ENCODE data around the gene OGA. TPM values are rescaled to one million over a fixed set of nuclear protein-coding genes. Genes with fewer than 3 reads are reported as not detected.

The OGA gene
- total and polyA plus RNA-seq, 5 donors from 2014 or later, result 36.7 to 442 (median 41.4) TPM

DNA sequence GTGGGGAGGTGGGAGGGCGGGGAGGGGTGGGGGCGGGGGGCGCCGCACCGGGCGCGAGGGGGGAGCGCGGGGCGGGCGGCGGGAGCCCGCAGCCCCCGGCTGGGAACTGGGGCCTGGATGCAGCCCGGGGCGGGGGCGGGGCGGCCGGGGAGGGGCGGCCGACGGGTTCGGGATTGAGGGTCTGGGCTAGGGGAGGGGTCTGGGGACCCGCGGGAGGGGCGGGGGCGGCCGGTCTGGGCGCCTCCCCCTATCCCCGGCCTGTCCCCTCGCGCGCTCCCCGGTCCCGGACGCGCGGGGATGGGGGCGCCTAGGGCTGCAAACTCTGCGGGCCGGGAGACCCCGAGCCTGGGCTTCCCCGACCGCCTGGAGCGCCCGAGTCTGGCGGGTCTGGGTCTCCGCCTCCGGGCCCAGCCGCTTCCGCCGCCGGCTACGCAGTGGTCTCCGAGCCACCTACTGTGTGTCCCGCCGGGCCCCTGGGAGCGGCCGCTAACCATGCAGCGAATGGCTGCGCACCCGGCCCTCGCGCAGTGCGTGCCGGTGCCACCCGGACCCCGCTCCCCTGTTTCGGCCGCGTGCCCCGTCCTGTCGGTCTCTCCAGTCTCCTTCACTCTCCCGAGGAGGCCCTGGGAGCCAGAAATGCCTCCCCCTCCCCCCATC is 42.0 kb downstream of the OGA start:
- H3K27me3 ChIP-seq (ENCODE audit: control insufficient read depth, insufficient read depth, low read length), result peaks cover 21% of the 10 kb centered on the region
- peaks cover 0 to 54% (median 18%) of the 10 kb centered on the region in 4 donors for H3K4me1 Mint-ChIP-seq

DNA sequence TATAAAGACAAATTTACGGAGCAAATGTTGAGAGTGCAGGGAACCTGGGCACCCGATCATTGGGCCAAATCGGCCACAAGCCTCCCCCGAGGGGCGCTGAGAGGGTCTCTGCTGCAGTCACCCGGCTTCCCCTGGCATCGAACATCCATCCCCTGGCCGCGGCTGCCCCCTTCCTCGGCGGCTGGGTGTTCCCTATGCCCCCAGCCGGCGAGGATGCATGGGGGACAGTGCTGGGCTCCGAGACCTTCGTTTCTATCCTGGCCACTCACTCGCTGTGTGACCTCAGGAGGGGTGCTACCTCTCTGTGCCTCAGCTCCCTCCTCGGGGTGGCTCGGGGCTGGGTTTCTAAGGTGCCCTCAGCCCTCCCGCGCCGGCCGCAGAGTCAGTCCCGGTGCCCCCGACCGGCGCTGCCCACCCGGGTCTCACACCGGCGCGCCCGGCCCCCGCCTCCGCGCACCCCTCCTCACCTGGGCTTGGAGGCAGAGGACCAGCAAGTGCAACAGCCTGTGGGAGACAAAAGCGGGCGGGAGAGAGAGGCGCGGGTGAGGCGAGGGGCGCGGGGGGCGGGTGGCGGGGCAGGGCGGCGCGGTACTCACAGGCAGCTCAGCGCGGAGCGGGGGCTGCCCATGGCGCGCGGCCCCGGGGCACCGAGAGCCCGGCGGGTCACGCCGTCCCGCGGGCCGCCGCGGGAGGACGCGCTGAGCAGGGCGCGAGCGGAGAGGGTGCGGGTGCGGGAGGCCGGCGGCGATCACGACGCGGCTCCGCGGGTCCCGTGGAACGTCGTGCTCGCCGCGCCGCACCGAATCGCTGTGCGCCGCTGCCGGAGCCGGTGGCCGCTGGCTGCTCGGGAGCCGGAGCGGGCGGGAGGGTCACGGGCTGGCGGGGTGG is 42.7 kb downstream of the OGA start, which contains the start of gene FGF8:
TSS of gene FGF8 (minus strand) at position 842 of the 888 bp plus-strand sequence. CDS start at position 628, 214 bp downstream.
- Histone ChIP-seq H3K4me1 (ENCODE audit: control insufficient read depth, insufficient read depth, low read length, poor library complexity, severe bottlenecking) (peaks cover 38% of the 10 kb centered on the region), H3K4me3 (ENCODE audit: low read depth, low read length) (no peak within 1 kb of the TSS), H3K27ac (ENCODE audit: insufficient read depth, low read length, poor library complexity, severe bottlenecking) (no peak within 1 kb of the TSS), H3K36me3 (ENCODE audit: control insufficient read depth, insufficient read depth, low read length) (no peaks in the 10 kb centered on the region), H3K27me3 (ENCODE audit: control insufficient read depth, insufficient read depth, low read length) (peaks cover 21% of the 10 kb centered on the region), H3K9me3 (ENCODE audit: control insufficient read depth in 2 of 2, low read length in 2 of 2) (no peaks in the 10 kb centered on the region)
- H3K36me3 Mint-ChIP-seq, result no peaks in the 10 kb centered on the region
- H3K27ac Mint-ChIP-seq, result no peak within 1 kb of the TSS
- peaks cover 68% of the 10 kb centered on the region for H3K27me3 Mint-ChIP-seq
- no peak for DNase-seq
- peaks cover 0 to 48% (median 17%) of the 10 kb centered on the region in 4 donors for H3K4me1 Mint-ChIP-seq
- ATAC-seq (ENCODE audit: low read depth in 2 of 2), result no peak
- H3K9me3 Mint-ChIP-seq, result no peaks in the 10 kb centered on the region
- H3K4me3 Mint-ChIP-seq, result peak within 1 kb of the TSS in 2 of 4 donors; percentile 64 to 70

More for the DNA sequence above, 42.0 kb downstream of the OGA start:
- DNase-seq (no peak), ATAC-seq (ENCODE audit: low read depth in 2 of 2) (no peak)
- Histone ChIP-seq H3K36me3 (ENCODE audit: control insufficient read depth, insufficient read depth, low read length) (no peaks in the 10 kb centered on the region), H3K9me3 (ENCODE audit: control insufficient read depth in 2 of 2, low read length in 2 of 2) (no peaks in the 10 kb centered on the region), H3K27ac (ENCODE audit: insufficient read depth, low read length, poor library complexity, severe bottlenecking) (no peak overlapping the region), H3K4me1 (ENCODE audit: control insufficient read depth, insufficient read depth, low read length, poor library complexity, severe bottlenecking) (peaks cover 45% of the 10 kb centered on the region), H3K4me3 (ENCODE audit: low read depth, low read length) (no peak overlapping the region)
- H3K27ac Mint-ChIP-seq, result no peak overlapping the region
- no peaks in the 10 kb centered on the region for H3K36me3 Mint-ChIP-seq
- H3K27me3 Mint-ChIP-seq, result peaks cover 69% of the 10 kb centered on the region
- H3K9me3 Mint-ChIP-seq, result no peaks in the 10 kb centered on the region
- peak overlapping the region in 1 of 4 donors; percentile 70 for H3K4me3 Mint-ChIP-seq

DNA sequence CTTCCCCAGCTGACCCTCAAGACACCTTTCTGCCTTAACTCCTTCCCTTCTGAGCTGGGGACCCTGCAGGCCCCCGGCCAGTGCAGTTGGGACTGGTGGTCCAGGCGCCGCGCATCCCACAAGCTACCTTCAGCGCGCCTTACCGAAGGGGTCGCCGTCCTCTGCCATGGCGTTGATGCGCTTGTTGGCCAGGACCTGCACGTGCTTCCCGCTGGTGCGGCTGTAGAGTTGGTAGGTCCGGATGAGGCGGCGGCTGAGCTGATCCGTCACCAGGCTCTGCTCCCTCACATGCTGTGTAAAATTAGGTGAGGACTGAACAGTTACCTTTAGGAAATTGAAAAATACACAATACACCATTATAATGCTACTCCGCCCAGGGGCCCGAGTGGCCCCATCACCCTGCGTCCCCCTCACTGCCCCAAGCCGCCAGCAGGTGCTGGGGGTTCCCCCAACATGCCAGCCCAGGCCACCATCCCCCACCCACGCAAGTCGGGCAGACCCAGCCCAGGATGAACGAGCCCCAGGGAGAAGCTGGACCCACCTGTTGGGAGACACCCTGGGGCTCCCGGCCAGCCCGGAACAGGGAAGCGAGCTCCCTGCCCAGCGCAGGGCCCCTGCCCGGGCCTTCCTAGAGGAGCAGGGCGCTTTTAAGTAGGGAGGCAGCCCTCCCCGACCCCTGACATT is 43.5 kb downstream of the OGA start:
- Mint-ChIP-seq H3K9me3 (no peaks in the 10 kb centered on the region), H3K36me3 (no peaks in the 10 kb centered on the region), H3K27ac (no peak overlapping the region), H3K27me3 (peaks cover 71% of the 10 kb centered on the region), H3K4me1 (peaks cover 0 to 41% (median 13%) of the 10 kb centered on the region in 4 donors), H3K4me3 (peak overlapping the region in 2 of 4 donors; percentile 47 to 66)
- H3K4me1 ChIP-seq (ENCODE audit: control insufficient read depth, insufficient read depth, low read length, poor library complexity, severe bottlenecking), result peaks cover 30% of the 10 kb centered on the region
- H3K27me3 ChIP-seq (ENCODE audit: control insufficient read depth, insufficient read depth, low read length), result peaks cover 21% of the 10 kb centered on the region
- H3K36me3 ChIP-seq (ENCODE audit: control insufficient read depth, insufficient read depth, low read length), result no peaks in the 10 kb centered on the region
- DNase-seq (peak in 1 of 3 donors; percentile 28), ATAC-seq (ENCODE audit: low read depth in 2 of 2) (no peak)
- no peak overlapping the region for H3K27ac ChIP-seq (ENCODE audit: insufficient read depth, low read length, poor library complexity, severe bottlenecking)
- H3K4me3 ChIP-seq (ENCODE audit: low read depth, low read length), result no peak overlapping the region
- no peaks in the 10 kb centered on the region for H3K9me3 ChIP-seq (ENCODE audit: control insufficient read depth in 2 of 2, low read length in 2 of 2)

DNA sequence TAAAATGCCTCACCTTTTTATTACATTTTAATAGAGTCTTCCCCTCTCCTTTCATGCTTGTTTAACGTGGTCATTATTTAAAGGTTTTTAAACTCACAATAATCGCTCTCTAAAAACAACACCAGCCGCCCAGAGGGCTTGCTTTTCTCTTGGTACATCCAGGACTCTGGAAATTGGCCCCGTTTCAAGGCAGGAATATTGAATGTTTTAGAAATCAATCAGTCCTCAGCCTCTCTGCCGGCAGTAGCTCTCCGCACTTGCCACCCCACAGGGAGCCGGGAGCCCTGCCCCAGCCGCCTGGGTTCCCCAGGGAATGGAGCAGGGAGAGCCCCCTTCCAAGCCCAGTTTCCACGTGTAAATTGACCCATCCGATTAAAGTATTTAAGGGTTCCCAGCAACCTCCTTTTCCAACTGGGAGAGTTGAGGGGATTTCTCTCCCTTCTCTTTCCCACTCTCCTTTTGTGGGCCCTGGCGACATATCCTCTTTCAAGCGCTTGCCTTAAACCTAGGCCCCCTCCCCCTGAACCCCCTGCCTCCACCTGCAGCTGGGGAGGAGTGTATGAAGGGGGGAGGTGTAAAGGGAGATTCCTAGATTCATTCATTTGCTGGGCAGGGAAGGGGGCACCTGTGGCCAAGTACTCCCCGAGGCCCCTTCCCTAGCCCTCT is 44.2 kb downstream of the OGA start:
- Histone ChIP-seq H3K4me1 (ENCODE audit: control insufficient read depth, insufficient read depth, low read length, poor library complexity, severe bottlenecking) (peaks cover 23% of the 10 kb centered on the region), H3K36me3 (ENCODE audit: control insufficient read depth, insufficient read depth, low read length) (no peaks in the 10 kb centered on the region), H3K27ac (ENCODE audit: insufficient read depth, low read length, poor library complexity, severe bottlenecking) (no peak overlapping the region), H3K27me3 (ENCODE audit: control insufficient read depth, insufficient read depth, low read length) (peaks cover 21% of the 10 kb centered on the region), H3K9me3 (ENCODE audit: control insufficient read depth in 2 of 2, low read length in 2 of 2) (no peaks in the 10 kb centered on the region), H3K4me3 (ENCODE audit: low read depth, low read length) (no peak overlapping the region)
- DNase-seq, result no peak
- H3K36me3 Mint-ChIP-seq, result no peaks in the 10 kb centered on the region
- no peak for ATAC-seq (ENCODE audit: low read depth in 2 of 2)
- no peak overlapping the region for H3K27ac Mint-ChIP-seq
- peak overlapping the region in 2 of 4 donors; percentile 29 to 63 for H3K4me3 Mint-ChIP-seq
- H3K4me1 Mint-ChIP-seq, result peaks cover 0 to 34% (median 10%) of the 10 kb centered on the region in 4 donors
- peaks cover 72% of the 10 kb centered on the region for H3K27me3 Mint-ChIP-seq
- H3K9me3 Mint-ChIP-seq, result no peaks in the 10 kb centered on the region

DNA sequence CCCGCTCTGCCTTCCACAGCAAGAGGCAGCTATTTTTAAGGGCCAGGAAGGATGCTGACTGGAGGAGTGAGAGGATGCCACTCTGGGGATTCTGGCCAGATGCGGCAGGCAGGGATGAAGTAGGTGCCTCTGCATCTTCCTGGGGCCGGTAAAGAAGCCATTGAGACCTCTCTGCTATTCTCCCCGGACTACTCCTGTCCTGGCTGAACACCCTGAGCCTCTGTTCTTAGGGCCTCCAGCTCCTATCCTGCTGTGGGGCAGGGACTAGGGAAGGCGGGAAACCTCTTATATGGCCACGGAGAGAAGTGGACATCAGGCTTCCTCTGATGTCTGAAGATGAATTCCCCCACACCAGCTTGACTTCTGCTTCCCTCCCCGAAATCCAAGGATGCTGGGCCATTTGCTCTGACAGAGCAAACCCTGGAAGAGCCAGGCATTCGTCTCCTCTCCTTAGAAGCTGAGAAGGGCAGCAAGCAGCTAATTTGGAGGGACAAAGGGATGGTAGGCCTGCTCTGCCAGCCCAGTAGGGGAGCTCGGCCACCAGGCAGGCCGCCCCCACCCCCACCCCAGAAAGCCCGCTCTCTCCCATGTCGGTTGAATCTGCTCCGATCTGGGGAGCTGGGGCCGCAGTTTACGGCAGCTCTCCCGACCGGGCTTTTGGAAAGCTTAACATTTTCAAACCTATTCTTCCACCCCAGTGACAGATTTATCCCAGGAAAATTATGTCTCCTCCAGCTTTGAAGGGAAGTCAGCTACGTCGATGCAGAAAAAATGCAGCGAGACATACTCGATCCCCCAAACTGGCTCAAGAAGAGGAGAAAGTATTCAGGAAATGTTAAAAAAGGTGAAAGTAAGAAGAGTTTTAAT is 45.1 kb downstream of the OGA start:
- Mint-ChIP-seq H3K9me3 (no peaks in the 10 kb centered on the region), H3K36me3 (no peaks in the 10 kb centered on the region), H3K27ac (no peak overlapping the region), H3K4me1 (peaks cover 0 to 28% (median 6%) of the 10 kb centered on the region in 4 donors), H3K27me3 (peaks cover 70% of the 10 kb centered on the region), H3K4me3 (peak overlapping the region in 1 of 4 donors; percentile 29)
- ATAC-seq (ENCODE audit: low read depth in 2 of 2), result no peak
- H3K36me3 ChIP-seq (ENCODE audit: control insufficient read depth, insufficient read depth, low read length), result no peaks in the 10 kb centered on the region
- H3K4me1 ChIP-seq (ENCODE audit: control insufficient read depth, insufficient read depth, low read length, poor library complexity, severe bottlenecking), result peaks cover 18% of the 10 kb centered on the region
- no peak for DNase-seq
- H3K4me3 ChIP-seq (ENCODE audit: low read depth, low read length), result no peak overlapping the region
- H3K9me3 ChIP-seq (ENCODE audit: control insufficient read depth in 2 of 2, low read length in 2 of 2), result no peaks in the 10 kb centered on the region
- H3K27ac ChIP-seq (ENCODE audit: insufficient read depth, low read length, poor library complexity, severe bottlenecking), result no peak overlapping the region
- peaks cover 21% of the 10 kb centered on the region for H3K27me3 ChIP-seq (ENCODE audit: control insufficient read depth, insufficient read depth, low read length)

DNA sequence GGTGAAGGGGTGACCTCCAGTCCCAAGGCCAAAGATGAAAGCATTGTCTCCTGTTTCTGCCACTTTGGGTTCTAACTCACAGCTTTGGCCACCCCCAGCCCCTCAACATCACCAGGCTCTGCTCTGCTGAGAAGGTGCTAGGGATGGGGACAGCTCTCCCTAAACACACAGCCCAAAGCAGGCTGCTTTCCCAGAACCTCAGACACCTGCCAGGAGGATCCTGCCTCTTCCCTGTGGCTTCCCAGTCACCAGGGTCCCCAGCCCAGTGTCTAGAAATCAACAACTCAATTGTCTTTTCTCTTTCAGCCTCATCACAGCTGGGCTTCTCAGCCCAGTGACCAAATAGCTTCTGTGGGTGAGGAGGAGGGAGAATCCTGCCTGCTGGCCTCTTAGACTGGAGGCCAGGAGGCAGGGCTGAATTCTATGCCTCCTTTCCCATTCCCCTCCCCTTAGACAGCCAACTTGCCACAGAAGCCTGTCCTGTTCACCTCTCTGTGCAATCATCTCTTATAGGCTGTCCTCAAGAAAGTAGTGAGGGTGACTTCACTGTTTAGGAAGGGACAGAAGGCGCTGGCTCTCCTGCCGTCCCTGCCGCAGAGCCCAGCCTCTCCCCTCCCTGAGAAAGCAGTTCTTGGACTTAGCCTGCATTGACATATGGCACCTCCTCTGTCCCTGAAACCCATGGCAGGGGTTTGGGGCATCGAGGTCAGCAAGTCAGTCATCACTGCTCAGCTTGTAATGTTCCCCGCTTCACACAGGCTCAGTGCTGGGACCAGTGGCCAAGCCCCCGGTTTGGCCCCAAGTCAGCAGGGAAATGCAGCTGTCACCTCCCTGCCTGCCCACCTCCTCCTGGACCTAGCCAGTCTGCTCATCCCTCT is 46.0 kb downstream of the OGA start:
- Mint-ChIP-seq H3K27me3 (peaks cover 67% of the 10 kb centered on the region), H3K36me3 (no peaks in the 10 kb centered on the region), H3K4me1 (peaks cover 0 to 25% (median 6%) of the 10 kb centered on the region in 4 donors), H3K4me3 (peak overlapping the region in 1 of 4 donors; percentile 32), H3K27ac (no peak overlapping the region), H3K9me3 (no peaks in the 10 kb centered on the region)
- DNase-seq, result no peak
- Histone ChIP-seq H3K36me3 (ENCODE audit: control insufficient read depth, insufficient read depth, low read length) (no peaks in the 10 kb centered on the region), H3K4me3 (ENCODE audit: low read depth, low read length) (no peak overlapping the region), H3K27ac (ENCODE audit: insufficient read depth, low read length, poor library complexity, severe bottlenecking) (no peak overlapping the region), H3K9me3 (ENCODE audit: control insufficient read depth in 2 of 2, low read length in 2 of 2) (no peaks in the 10 kb centered on the region), H3K27me3 (ENCODE audit: control insufficient read depth, insufficient read depth, low read length) (peaks cover 13% of the 10 kb centered on the region), H3K4me1 (ENCODE audit: control insufficient read depth, insufficient read depth, low read length, poor library complexity, severe bottlenecking) (peaks cover 18% of the 10 kb centered on the region)
- ATAC-seq (ENCODE audit: low read depth in 2 of 2), result no peak

Measured in CD4-positive, CD25-positive, alpha-beta regulatory T cell (primary cell).